HT1080 (cell line): ENCODE measurements around the gene BRWD1. TPM values are rescaled to one million over a fixed set of nuclear protein-coding genes. Genes with fewer than 3 reads are reported as not detected.
"Not testable (repeated sequence)": the region's sequence is repeated elsewhere in the genome, so short reads cannot be mapped to it uniquely, and the experiment has no call there.

Experiments used
- DNase-seq: peaks from one replicate; pipeline ENCODE4 v3.0.0-alpha.2; 2015; ENCODE audit warnings: low read depth
- total RNA-seq: library from RNA; depleted of rRNA; stranded (reverse); fragments of >200 nt; shearing (Covaris generic); gene quantifications from 2 replicates; pipeline ENCODE4 v1.2.3, GENCODE V29; 2014

Gene BRWD1
- total RNA-seq, 1 experiment from 2014 or later: 14.6 TPM

DNA sequence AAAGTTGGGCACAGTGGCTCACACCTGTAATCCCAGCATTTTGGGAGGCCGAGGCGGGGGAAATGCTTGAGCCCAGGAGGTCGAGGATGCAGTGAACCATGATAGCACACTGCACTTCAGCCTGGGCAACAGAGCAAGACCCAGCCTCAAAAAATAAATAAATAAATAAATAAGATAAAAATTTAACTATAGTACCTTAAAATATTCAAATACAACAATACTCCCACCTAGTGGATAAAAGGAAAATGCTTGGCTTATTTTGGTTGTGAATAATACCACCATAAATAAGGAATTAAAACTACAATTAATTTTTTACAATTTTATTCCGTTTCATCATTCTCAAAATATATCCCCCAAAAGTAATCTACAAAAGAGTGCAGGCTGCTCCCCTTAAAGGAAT is 138.3 kb downstream of the BRWD1 start:
- no peak for DNase-seq

DNA sequence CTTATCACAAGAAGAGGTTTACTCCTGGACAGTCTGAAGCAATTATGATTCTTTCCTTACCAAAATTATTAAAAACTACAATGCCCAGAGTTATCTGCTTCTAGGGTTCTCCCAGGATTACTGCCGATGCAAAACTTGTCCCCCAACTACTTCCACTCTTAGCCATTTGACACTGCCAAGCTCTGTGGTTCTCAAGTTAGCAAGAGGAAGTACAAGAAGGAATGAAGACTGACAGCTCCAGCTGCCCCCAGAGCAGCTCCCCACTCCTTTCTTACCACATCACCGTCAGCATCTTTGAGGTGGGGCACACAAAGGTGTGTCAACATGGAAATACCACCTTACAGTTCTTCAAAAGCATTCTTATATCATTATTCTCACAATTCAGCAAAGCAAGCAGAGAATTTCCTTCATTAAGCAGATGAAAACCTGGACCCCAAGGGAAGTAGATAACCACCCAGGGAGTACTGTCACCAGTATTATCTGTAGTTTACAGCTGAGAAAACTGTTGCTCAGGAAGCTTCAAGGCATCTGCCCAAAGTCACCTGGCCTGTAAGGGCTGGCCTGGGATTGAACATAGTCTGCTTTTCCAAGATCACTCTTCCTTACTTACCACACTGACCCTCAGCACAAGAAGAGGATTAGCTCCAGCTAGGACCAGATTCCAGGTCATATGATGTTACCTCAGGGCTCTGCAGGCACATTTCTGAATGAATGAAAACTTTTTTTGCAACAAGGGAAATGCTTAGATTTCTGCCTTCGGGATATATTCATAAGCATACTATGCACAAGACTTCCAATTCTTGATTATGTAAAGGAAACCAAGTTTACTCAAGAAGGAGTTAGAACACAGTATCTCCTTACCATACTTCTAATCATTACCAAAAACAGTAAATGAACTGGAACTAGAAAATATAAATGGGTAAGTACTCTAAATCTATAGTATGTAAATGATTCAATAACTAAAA is 139.4 kb downstream of the BRWD1 start:
- no peak for DNase-seq

DNA sequence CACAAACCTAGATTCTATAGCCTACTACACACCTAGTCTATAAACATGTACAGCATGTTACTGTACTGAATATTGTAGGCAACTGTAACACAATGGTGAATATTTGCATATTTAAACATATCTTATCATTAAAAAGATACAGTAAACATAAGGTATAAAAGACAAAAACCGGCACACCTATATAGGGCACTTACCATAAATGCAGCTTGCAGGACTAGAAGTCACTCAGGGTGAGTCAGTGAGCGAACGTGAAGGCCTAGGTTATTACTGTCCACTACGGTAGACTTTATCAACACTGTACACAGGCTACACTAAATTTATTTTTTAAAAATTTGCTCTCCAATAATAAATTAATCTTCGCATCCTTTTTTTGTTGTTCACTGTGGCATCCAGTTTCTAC is 143.5 kb downstream of the BRWD1 start:
- no peak for DNase-seq

GRCh38 chr21:39168800-39169199 is 144.6 kb downstream of the BRWD1 start:
- no peak for DNase-seq

DNA sequence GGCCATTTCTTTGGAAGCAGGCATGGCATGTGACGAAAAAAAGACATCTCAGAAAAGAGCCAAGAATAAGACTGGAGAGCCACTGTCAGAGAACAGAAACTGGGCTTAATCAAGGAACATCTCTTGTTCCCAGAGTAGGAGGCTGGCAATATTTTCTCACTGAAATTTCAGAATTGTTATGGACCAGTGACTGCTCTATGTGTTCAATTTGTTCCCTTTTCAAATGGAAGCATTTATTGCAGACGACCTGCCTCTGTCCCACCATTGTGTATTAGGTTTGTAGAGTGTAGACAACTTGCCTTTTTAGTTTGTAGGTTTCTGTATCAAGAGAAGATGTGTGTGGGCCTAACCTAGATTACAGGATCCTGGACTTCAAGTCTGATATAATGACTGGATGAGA is 148.9 kb downstream of the BRWD1 start:
- no peak for DNase-seq

- DNase-seq: no peak
Measured at GRCh38 chr21:39161064-39161463, 152.4 kb downstream of the BRWD1 start.

- no peak for DNase-seq
Measured at GRCh38 chr21:39159342-39160063, 153.9 kb downstream of the BRWD1 start.

DNA sequence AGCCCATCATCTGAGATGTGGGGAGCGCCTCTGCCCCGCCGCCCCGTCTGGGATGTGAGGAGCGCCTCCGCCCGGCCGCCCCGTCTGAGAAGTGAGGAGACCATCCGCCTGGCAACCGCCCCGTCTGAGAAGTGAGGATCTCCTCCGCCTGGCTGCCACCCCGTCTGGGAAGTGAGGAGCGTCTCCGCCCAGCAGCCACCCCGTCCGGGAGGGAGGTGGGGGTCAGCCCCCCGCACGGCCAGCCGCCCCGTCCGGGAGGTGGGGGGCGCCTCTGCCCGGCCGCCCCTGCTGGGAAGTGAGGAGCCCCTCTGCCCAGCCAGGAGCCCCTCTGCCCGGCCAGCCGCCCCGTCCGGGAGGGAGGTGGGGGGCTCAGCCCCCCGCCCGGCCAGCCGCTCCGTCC is 156.2 kb downstream of the BRWD1 start:
- not testable (repeated sequence) for DNase-seq

DNA sequence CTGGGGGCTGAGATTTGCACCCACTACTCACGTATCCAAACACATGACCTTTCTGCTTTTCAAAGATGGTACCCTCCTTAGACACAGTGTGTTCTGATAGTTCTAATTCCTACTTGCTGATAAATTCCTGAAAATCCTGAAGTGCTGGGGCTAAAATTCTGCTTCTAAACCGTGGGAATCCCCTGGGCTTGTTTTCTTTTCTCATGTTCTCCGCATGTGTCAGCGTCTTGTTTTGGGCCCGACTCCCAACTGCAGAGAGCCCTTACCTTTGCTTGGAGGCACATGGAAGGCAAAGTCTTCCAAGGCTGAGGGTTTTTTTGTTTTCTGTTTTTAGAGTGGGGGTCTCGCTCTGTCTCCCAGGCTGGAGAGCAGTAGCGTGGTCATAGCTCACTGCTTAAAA is 157.4 kb downstream of the BRWD1 start:
- DNase-seq: no peak

DNA sequence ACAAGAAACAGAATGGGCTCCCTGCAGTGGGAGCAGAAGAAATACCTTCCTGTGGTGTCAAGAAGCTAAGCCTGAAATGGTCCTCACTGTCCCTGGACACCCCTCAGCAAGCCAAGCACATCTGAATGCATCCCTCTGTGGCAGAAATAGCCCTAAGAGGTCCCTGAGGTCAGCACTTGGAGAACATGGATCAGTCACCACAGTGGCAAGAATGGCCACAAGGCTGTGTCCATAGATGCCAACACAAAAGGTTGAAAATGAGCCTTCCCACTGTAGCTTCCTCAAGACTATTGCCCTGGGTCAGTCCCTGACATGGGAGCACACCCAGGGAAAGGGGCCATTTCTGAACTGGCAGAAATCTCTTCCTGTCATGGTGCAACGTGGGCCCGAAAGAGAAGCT is 157.9 kb downstream of the BRWD1 start:
- no peak for DNase-seq

GRCh38 chr21:39153842-39154241 is 159.6 kb downstream of the BRWD1 start:
- DNase-seq: peak; percentile 23

GRCh38 chr21:39153373-39153772 is 160.1 kb downstream of the BRWD1 start:
- DNase-seq: no peak

DNA sequence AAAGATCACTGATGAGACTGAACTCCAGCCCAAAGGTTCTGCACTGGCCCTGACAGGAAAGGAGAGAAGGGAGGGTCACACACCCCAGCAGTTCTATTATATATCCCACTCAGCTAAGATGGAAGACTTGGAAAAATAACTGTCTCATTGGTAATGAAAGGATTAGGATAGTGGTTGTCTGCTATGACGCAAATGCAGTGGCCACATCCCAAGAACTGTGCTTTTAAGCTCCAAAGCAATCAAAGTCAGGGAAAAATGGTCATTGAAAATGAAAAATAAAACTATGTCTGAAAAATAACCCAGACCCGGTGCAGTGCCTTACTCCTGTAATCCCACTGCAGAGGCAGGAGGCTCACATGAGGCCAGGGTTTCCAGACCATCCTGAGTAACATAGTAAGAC is 161.2 kb downstream of the BRWD1 start:
- no peak for DNase-seq

GRCh38 chr21:39150877-39151276 is 162.6 kb downstream of the BRWD1 start:
- DNase-seq: no peak

- no peak for DNase-seq
Measured at GRCh38 chr21:39150316-39150715, 163.1 kb downstream of the BRWD1 start.

GRCh38 chr21:39149882-39150281 is 163.6 kb downstream of the BRWD1 start:
- DNase-seq: no peak

DNA sequence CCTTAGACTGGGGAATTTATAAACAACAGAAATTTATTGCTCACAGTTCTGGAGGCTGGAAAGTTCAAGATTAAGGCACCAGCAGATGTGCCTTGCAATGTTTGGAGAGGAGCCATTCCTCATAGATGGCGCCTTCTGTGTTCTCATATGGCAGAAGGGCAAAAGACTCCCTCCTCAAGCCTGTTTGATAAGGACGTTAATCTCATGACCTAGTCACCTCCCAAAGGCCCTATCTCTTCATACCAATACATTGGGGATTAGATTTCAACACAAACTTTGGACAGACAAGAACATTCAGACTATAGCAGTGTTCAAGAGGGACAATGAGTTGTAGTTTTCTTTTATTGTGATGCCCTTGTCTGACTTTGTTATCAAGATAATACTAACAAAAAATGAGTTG is 164.5 kb downstream of the BRWD1 start:
- no peak for DNase-seq

GRCh38 chr21:39144191-39144590 is 169.2 kb downstream of the BRWD1 start:
- DNase-seq: peak; percentile 48

- peak; percentile 24 for DNase-seq
Measured at GRCh38 chr21:39142972-39143371, 170.5 kb downstream of the BRWD1 start.

- DNase-seq: no peak
Measured at GRCh38 chr21:39141502-39141901, 171.9 kb downstream of the BRWD1 start.

DNA sequence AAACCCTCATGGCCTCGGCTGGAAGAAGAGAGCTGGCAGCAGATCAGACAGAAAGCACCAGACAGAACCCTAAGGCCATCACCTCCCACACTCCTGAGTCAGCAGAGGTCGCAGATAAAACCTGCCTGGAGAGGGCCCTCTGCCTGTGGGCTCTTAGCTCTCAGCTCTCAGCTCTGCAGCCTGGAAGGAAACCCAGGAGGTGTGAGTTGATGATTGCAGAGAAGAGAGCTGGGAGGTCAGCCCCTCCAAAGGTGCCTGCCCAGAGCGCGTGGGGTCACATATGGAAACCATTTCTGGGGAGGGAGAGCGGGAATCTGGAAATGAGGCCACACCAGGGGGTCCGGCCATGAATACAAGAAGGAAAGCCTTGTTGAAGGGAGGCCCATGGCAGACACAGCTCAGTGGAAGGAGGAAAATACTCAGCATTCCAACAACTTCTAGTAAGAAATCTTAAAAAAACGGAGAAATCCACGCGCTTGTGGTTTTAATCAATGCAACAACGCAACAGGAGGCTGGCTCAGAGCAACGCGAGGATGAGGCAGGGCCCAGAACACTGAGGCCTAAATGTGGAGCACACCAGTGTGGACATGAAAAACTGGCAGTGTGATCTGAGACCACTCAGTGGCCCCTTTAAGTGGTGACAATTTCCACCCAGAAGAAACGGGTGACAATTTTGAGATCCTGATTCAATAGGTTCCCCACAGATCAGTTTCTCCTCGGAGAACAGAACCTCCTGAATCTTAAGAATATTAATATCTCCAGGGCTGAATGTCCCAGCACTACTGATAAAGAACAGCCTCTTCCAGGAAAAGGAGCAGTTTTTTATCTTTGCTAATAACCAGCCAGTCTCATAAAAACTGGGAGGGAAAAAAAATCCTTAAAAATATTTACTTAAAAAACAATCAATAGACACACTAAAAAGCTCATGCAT is 175.9 kb downstream of the BRWD1 start:
- DNase-seq: no peak
